D721Med (cell line): ENCODE results near the gene INPP4B.

ENCODE experiments used
- DNase-seq: peaks from one replicate; pipeline ENCODE4 v3.0.0; 2011; ENCODE audit warnings: low spot score; ENCODE audit not compliant: insufficient read length
- FAIRE-seq: peaks from 2 replicates; lab custom pipeline; 2011; peaks lifted over from hg19 to GRCh38; lab: Jason Lieb, UNC
- CTCF ChIP-seq: IDR thresholded peaks from 2 replicates; pipeline ENCODE4 v1.5.1; 2012; ENCODE audit warnings: mild to moderate bottlenecking, control low read depth; ENCODE audit not compliant: insufficient read depth; ENCODE audit errors: missing control alignments

Gene INPP4B

GRCh38 chr4:142265536-142265935, 580.6 kb downstream of the INPP4B start:
- DNase-seq (no peak), FAIRE-seq (no peak)
- no peak for TF ChIP-seq CTCF

DNA sequence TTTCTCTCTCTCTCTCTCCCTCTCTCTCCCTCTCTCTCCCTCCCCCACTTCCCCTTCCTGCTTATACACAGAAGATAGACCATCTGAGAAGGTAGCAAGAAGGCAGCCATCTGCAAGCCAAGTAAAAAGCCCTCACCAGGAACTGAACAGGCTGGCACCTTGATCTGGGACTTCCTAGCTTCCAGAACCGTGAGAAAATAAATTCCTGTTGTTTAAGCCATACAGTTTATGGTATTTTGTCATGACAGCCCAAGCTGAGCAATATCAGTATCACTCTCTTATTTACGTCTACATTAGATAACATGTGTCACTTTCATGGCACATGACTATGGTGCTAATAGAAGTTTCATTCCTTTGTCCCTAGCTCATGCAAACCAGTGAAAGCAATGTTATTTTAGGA, 581.1 kb downstream of the INPP4B start:
- no peak for DNase-seq
- TF ChIP-seq CTCF: no peak
- no peak for FAIRE-seq

GRCh38 chr4:142262956-142263355, 583.1 kb downstream of the INPP4B start:
- FAIRE-seq (no peak), DNase-seq (no peak)
- no peak for TF ChIP-seq CTCF

DNA sequence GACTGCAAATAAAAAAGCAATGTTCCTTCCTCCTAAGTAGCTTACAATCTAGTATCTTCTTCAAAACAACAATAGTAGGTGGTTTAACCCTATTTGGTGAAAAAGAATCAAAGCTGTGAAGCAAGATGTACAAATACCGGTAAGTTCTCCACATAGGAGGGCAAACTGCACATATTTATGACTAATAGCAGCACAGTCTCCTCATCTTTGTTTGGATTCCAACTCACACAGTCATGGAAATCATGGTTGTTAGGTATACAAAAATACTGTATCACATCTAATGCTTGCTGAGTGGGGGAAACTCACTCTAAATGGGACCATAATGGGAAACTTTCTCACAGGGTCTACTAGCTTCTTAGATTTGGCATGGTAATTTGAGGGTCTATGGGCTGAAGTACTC, 597.2 kb downstream of the INPP4B start:
- FAIRE-seq (no peak), DNase-seq (no peak)
- TF ChIP-seq CTCF: no peak

- TF ChIP-seq CTCF: no peak
- FAIRE-seq: peak; percentile 25
- no peak for DNase-seq
These were observed 602.8 kb downstream of the INPP4B start for GRCh38 chr4:142243255-142243654.

DNA sequence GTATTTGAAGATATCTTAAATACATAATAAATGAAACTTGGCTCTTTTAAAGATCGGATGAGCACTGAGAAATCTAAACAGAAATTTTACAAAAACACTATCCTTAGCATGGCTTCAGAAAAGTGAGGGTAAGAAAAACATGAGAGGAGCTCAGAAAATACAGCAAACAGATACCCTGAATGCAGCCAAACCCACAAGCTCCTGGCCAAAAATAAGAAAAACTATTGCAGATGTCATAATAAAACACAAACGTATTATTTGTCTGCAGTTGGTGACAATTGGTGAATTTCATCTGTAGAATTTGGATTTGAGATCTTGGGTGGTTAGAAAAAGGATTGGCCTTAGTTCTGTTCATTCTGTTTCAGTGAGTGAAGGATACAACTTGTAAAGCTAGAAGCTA, 603.9 kb downstream of the INPP4B start:
- no peak for DNase-seq
- no peak for TF ChIP-seq CTCF
- FAIRE-seq: no peak

- TF ChIP-seq CTCF: no peak
- no peak for DNase-seq
- no peak for FAIRE-seq
These were observed 607.5 kb downstream of the INPP4B start for GRCh38 chr4:142238589-142238988.
